GM23338 (cell line): Measurements from ENCODE around the gene BUB1. TPM values are rescaled to one million over a fixed set of nuclear protein-coding genes. Genes with fewer than 3 reads are reported as not detected.

Experiments
- ATAC-seq: fragments of 200-7000 bp; cut with Tn5 transposase; 3 replicates; pipeline ENCODE4 v1.9.1; 2020
- DNase-seq: peaks from one replicate; pipeline ENCODE4 v3.0.0-alpha.2; 2015; ENCODE audit warnings: low spot score
- H2AFZ ChIP-seq: fragments of 200-600 bp; sonication (generic); 2 replicates; pipeline ENCODE4 v1.8.0; 2016; ENCODE audit warnings: antibody characterized with exemption, mild to moderate bottlenecking, moderate library complexity
- H3F3A ChIP-seq: fragments of 200-600 bp; sonication (generic); replicated peaks from 2 replicates; pipeline ENCODE4 v1.8.0; 2017; ENCODE audit warnings: antibody characterized with exemption, mixed run types, low read depth
- H3K27ac ChIP-seq: fragments of 200-600 bp; sonication (generic); 2 replicates; pipeline ENCODE4 v1.6.1; 2016; ENCODE audit warnings: low read depth
- H3K27me3 ChIP-seq: fragments of 200-600 bp; sonication (generic); 2 replicates; pipeline ENCODE4 v1.8.0; 2016; ENCODE audit warnings: mild to moderate bottlenecking, mixed run types, moderate library complexity; ENCODE audit not compliant: insufficient read depth
- H3K36me3 ChIP-seq: fragments of 200-600 bp; sonication (generic); 2 replicates; pipeline ENCODE4 v1.8.0; 2016; ENCODE audit warnings: mild to moderate bottlenecking; ENCODE audit not compliant: insufficient read depth
- H3K4me1 ChIP-seq: fragments of 200-600 bp; sonication (generic); 2 replicates; pipeline ENCODE4 v1.8.0; 2016; ENCODE audit warnings: mild to moderate bottlenecking, moderate library complexity; ENCODE audit not compliant: insufficient read depth
- H3K4me2 ChIP-seq: fragments of 200-600 bp; sonication (generic); 2 replicates; pipeline ENCODE4 v1.7.1; 2017; ENCODE audit warnings: mixed run types
- H3K4me3 ChIP-seq: fragments of 200-600 bp; sonication (generic); 2 replicates; pipeline ENCODE4 v1.6.1; 2016; ENCODE audit warnings: mixed run types
- H3K79me2 ChIP-seq: fragments of 200-600 bp; sonication (generic); replicated peaks from 2 replicates; pipeline ENCODE4 v1.8.0; 2017; ENCODE audit warnings: mild to moderate bottlenecking; ENCODE audit not compliant: insufficient read depth
- H3K9me2 ChIP-seq: fragments of 200-600 bp; sonication (generic); 2 replicates; pipeline ENCODE4 v1.8.0; 2017; ENCODE audit not compliant: insufficient read depth
- H4K20me1 ChIP-seq: fragments of 200-600 bp; sonication (generic); replicated peaks from 2 replicates; pipeline ENCODE4 v1.8.0; 2017; ENCODE audit warnings: mild to moderate bottlenecking; ENCODE audit not compliant: insufficient read depth
- H3K27ac Mint-ChIP-seq: 2 replicates; pipeline ENCODE4 v1.8.0; 2020; ENCODE audit warnings: inconsistent platforms, mild to moderate bottlenecking, moderate library complexity, mixed read lengths
- H3K27me3 Mint-ChIP-seq: 3 replicates; pipeline ENCODE4 v1.8.0; 2022; ENCODE audit warnings: low read depth, mild to moderate bottlenecking, moderate library complexity, mixed read lengths, inconsistent platforms; ENCODE audit not compliant: insufficient read depth, poor library complexity
- H3K36me3 Mint-ChIP-seq: 3 replicates; pipeline ENCODE4 v1.8.0; 2021; ENCODE audit warnings: low read depth, mild to moderate bottlenecking, inconsistent platforms, moderate library complexity, mixed read lengths
- H3K4me1 Mint-ChIP-seq: 3 replicates; pipeline ENCODE4 v1.8.0; 2020; ENCODE audit warnings: mild to moderate bottlenecking, inconsistent platforms, mixed read lengths
- H3K4me3 Mint-ChIP-seq: 3 replicates; pipeline ENCODE4 v1.8.0; 2021; ENCODE audit warnings: moderate library complexity, mild to moderate bottlenecking, inconsistent platforms, mixed read lengths
- H3K9me3 Mint-ChIP-seq: 3 replicates; pipeline ENCODE4 v1.8.0; 2020; ENCODE audit warnings: moderate library complexity, mild to moderate bottlenecking, inconsistent platforms, mixed read lengths
- CREB1 ChIP-seq: fragments of 250-450 bp; sonication (Bioruptor Pico); IDR thresholded peaks from 2 replicates; pipeline ENCODE4 v1.5.0; 2020; ENCODE audit warnings: low read depth, mild to moderate bottlenecking, moderate library complexity
- EZH2 ChIP-seq: fragments of 200-600 bp; sonication (generic); IDR thresholded peaks from one replicate; pipeline ENCODE4 v1.8.0; 2017; ENCODE audit warnings: antibody characterized with exemption, mild to moderate bottlenecking, low read depth; ENCODE audit not compliant: unreplicated experiment
- EZH2phosphoT487 ChIP-seq: fragments of 200-600 bp; sonication (generic); IDR thresholded peaks from one replicate; pipeline ENCODE4 v1.8.1; 2018; ENCODE audit warnings: antibody characterized with exemption; ENCODE audit not compliant: unreplicated experiment
- JUNB ChIP-seq: IDR thresholded peaks from one replicate; pipeline ENCODE4 v1.6.1; 2016; ENCODE audit warnings: antibody characterized with exemption; ENCODE audit not compliant: unreplicated experiment
- NANOG ChIP-seq: IDR thresholded peaks from 2 replicates; pipeline ENCODE4 v1.6.1; 2016; ENCODE audit warnings: antibody characterized with exemption, borderline replicate concordance
- POLR2AphosphoS5 ChIP-seq: IDR thresholded peaks from 2 replicates; pipeline ENCODE4 v1.6.1; 2016; ENCODE audit warnings: antibody characterized with exemption, low read depth
- REST ChIP-seq: IDR thresholded peaks from one replicate; pipeline ENCODE4 v1.6.1; 2018; ENCODE audit warnings: antibody characterized with exemption; ENCODE audit not compliant: unreplicated experiment
- STAT1 ChIP-seq: IDR thresholded peaks from one replicate; pipeline ENCODE4 v1.6.1; 2016; ENCODE audit warnings: antibody characterized with exemption; ENCODE audit not compliant: unreplicated experiment
- polyA plus RNA-seq: library from polyadenylated mRNA; unstranded; fragments of >200 nt; fragmentation: Nextera tagmentation; extraction: Ambion mirVana; gene quantifications from 2 replicates; pipeline ENCODE4 v1.2.1, GENCODE V29; 2016
- total RNA-seq: library from RNA; depleted of rRNA; stranded (reverse); fragments of >200 nt; shearing (Covaris generic); gene quantifications from 2 replicates; pipeline ENCODE4 v1.2.3, GENCODE V29; 2014
- TF ChIP-seq, protein P1 (sequence below), 2 experiments: fragments of 200-600 bp in 1 of 2; sonication (generic) in 1 of 2; conservative IDR thresholded peaks; 2 replicates each; pipeline versions ENCODE4 v1.5.1 to v1.6.1; 2016 to 2017; ENCODE audit warnings: antibody characterized with exemption in 2 of 2, low read depth in 2 of 2, mild to moderate bottlenecking in 2 of 2, moderate library complexity in 1 of 2

BUB1 gene
- total and polyA plus RNA-seq, 2 experiments from 2014 or later, result 59.4 to 184 TPM

DNA sequence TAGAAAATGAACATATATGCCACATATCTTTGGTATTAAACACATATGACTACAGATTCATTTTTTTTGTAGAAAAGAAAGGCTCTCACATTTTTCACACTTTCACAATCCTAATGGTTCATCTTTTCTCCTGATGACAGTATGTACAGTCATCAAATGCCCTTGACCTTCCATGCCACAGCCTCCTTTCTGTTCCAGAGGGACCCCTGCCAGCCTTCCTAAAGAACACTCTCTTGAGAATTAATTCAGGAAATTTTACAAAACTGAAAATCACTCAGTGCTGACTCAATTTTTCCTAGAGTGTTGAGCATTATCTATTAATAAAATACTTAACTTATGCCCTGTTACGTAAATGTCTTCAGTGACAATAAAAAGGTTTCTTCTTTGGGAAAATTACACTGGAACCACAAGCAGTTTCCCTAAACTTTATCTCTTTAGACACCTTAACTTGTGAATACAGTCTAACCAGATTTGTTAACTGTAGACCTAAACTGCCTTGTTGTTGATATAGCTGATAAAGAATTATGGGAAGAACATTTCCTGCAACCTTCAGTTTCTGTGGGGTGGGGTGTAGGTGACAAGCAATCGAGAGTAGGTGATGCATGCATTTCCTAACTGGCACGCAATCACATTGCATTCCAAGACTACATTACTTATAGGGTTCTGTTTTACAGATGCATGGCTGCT lies 39.2 kb upstream of the BUB1 start (continued):
- no peak for TF ChIP-seq REST
- no peak for TF ChIP-seq EZH2
- TF ChIP-seq, protein P1, sequence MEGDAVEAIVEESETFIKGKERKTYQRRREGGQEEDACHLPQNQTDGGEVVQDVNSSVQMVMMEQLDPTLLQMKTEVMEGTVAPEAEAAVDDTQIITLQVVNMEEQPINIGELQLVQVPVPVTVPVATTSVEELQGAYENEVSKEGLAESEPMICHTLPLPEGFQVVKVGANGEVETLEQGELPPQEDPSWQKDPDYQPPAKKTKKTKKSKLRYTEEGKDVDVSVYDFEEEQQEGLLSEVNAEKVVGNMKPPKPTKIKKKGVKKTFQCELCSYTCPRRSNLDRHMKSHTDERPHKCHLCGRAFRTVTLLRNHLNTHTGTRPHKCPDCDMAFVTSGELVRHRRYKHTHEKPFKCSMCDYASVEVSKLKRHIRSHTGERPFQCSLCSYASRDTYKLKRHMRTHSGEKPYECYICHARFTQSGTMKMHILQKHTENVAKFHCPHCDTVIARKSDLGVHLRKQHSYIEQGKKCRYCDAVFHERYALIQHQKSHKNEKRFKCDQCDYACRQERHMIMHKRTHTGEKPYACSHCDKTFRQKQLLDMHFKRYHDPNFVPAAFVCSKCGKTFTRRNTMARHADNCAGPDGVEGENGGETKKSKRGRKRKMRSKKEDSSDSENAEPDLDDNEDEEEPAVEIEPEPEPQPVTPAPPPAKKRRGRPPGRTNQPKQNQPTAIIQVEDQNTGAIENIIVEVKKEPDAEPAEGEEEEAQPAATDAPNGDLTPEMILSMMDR (conservative IDR thresholded peaks at IDR 0.05; ENCODE audit: low read depth in 2 of 2), result no peak
- no peak for TF ChIP-seq CREB1 (CRISPR knock-in tag)
- no peak for TF ChIP-seq STAT1

- H3K4me2 ChIP-seq, result no peak overlapping the region
- ATAC-seq (no peak), DNase-seq (no peak)
- no peaks in the 10 kb centered on the region for H4K20me1 ChIP-seq
- no peaks in the 10 kb centered on the region for H3K4me1 ChIP-seq
- no peak overlapping the region for H3K27ac ChIP-seq
- no peaks in the 10 kb centered on the region for H3K36me3 ChIP-seq
- H3K27me3 ChIP-seq, result no peaks in the 10 kb centered on the region
- H3K9me2 ChIP-seq, result no peaks in the 10 kb centered on the region
- H3K4me3 ChIP-seq, result no peak overlapping the region
- H3K27ac Mint-ChIP-seq, result no peak overlapping the region
- peaks cover 5% of the 10 kb centered on the region for H3K27me3 Mint-ChIP-seq
- no peaks in the 10 kb centered on the region for H3K9me3 Mint-ChIP-seq
- H3K36me3 Mint-ChIP-seq, result no peaks in the 10 kb centered on the region
- no peaks in the 10 kb centered on the region for H3F3A ChIP-seq
- H2AFZ ChIP-seq, result no peak overlapping the region
- no peaks in the 10 kb centered on the region for H3K79me2 ChIP-seq
- H3K4me3 Mint-ChIP-seq, result no peak overlapping the region
- H3K4me1 Mint-ChIP-seq, result no peaks in the 10 kb centered on the region; the same call in 2 of the 3 replicates
- TF ChIP-seq EZH2phosphoT487 (no peak), STAT1 (no peak), NANOG (no peak), JUNB (no peak), POLR2AphosphoS5 (no peak)
- TF ChIP-seq, protein P1 (conservative IDR thresholded peaks at IDR 0.05; ENCODE audit: low read depth in 2 of 2), result no peak
Observed at GRCh38 chr2:110714452-110715224, 36.8 kb upstream of the BUB1 start.
